Spleen (tissue), 7 donors: ENCODE data around the gene NUP210L.

Experiments used
- POLR2A ChIP-seq, 3 donors: fragments of 450-650 bp; IDR thresholded peaks; one replicate each; pipeline ENCODE4 v1.5.1; 2017; ENCODE audit warnings: antibody characterized with exemption in 3 of 3, mild to moderate bottlenecking in 1 of 3
- POLR2AphosphoS5 ChIP-seq, 3 donors: sonication (generic); formaldehyde crosslinking; IDR thresholded peaks; one replicate each; pipeline ENCODE4 v1.5.1; 2017; ENCODE audit warnings: antibody characterized with exemption in 3 of 3
- TF ChIP-seq, protein P1 (sequence below), 11 experiments: fragments of 200-600 bp in 7 of 11; fragments of 450-650 bp in 4 of 11; sonication (generic) in 4 of 11; IDR thresholded peaks in 8 of 11; conservative IDR thresholded peaks in 3 of 11; 1 replicate in 7 of 11; 2 replicates in 4 of 11; pipeline versions ENCODE4 v1.4.0 to v1.8.0; 2016 to 2021; ENCODE audit warnings: antibody characterized with exemption in 11 of 11, inconsistent platforms in 4 of 11, mild to moderate bottlenecking in 1 of 11
- donor health status: DM: no; HTN: no; CAD: no; lungs with moderate emphysema.
- donor health status: DM: no; HTN: no; CAD: no.
- donor health status: DM: no; HTN: no; CAD: no.

DNA sequence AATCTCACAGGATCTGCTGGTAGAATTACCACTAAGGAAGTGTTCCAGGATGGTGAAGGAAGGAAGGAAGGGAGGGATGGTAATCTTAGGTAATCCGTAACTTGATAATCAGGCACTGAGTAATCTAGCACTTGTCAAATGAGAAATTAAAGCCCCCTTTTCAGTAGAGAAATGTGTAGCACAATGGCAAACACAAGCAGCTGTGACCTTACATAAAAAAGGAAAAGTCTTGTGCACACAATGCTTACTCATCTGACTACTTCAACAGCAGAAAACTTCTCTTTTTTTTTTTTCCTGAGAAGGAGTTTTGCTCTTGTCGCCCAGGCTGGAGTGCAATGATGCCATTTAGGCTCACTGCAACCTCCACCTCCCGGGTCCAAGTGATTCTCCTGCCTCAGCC, 6.1 kb downstream of the NUP210L start:
- TF ChIP-seq, protein P1, sequence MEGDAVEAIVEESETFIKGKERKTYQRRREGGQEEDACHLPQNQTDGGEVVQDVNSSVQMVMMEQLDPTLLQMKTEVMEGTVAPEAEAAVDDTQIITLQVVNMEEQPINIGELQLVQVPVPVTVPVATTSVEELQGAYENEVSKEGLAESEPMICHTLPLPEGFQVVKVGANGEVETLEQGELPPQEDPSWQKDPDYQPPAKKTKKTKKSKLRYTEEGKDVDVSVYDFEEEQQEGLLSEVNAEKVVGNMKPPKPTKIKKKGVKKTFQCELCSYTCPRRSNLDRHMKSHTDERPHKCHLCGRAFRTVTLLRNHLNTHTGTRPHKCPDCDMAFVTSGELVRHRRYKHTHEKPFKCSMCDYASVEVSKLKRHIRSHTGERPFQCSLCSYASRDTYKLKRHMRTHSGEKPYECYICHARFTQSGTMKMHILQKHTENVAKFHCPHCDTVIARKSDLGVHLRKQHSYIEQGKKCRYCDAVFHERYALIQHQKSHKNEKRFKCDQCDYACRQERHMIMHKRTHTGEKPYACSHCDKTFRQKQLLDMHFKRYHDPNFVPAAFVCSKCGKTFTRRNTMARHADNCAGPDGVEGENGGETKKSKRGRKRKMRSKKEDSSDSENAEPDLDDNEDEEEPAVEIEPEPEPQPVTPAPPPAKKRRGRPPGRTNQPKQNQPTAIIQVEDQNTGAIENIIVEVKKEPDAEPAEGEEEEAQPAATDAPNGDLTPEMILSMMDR (IDR thresholded peaks at IDR 0.05 in 8 of 11, conservative IDR thresholded peaks at IDR 0.05 in 3 of 11), result no peak
- TF ChIP-seq POLR2AphosphoS5 (IDR thresholded peaks at IDR 0.05) (no peak), POLR2A (IDR thresholded peaks at IDR 0.05) (no peak)
